ENCODE measurements around the gene KCNK18.

Gene KCNK18

DNA sequence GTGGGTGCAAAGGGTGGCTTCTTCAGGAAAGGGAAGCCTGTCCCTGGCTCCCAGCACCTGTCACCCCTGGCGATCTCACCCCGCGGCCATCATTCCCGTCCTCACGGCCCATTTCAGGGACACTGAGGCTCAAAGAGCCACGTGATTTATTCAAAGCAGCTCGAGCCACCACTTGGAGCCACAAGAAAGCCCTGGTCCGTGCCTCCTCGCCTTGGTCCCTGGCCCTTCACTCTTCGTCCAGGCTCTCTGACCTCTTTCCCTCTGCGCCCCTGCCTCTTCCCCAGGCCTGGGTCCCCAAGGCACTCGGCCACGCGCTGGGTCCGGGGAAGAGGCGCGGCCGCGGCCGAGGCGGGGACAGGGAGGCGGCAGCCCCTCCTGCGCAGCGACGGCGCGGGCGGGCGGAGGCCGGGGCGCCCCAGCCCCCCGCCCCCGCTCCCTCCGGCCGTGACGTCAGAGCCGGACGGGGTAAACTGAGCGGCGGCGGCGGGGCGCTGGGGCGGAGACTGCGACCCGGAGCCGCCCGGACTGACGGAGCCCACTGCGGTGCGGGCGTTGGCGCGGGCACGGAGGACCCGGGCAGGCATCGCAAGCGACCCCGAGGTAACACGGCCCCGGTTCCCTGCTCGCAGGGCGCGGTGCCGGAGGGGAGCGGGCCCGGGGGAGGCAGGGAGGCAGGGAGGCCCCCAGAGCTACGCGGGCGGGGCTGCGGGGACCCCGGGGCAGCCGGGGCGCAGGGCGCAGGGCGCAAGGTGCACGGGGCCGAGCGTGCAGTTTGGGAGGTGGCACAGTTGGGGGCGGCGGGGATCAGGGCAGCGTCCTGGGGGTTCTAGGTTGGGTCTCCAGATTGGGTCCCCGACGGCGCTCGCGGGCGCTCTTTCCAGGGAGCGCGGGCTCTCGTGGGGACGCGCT is 43.6 kb downstream of the KCNK18 start, which contains the start of gene SLC18A2:
TSS of gene SLC18A2 (plus strand) at position 494 of the 909 bp plus-strand sequence. CDS start 580 bp downstream, outside the sequence.
- H3K4me1 ChIP-seq (ENCODE audit: control extremely low read depth in 1 of 4, control insufficient read depth in 4 of 4, insufficient read depth in 4 of 4, low read length in 3 of 4), result peaks cover 0 to 26% (median 25%) of the 10 kb centered on the region in 4 experiments
- peak in 1 of 3 donors; percentile 42 for DNase-seq
- H3K9me3 ChIP-seq (ENCODE audit: control extremely low read depth in 1 of 5, control insufficient read depth in 4 of 5, insufficient read depth in 2 of 5, low read depth in 1 of 5, low read length in 4 of 5), result peaks cover 0 to 8% (median 0%) of the 10 kb centered on the region in 5 experiments
- peaks cover 0 to 12% (median 3%) of the 10 kb centered on the region in 4 experiments for H3K36me3 ChIP-seq (ENCODE audit: control insufficient read depth in 4 of 4, insufficient read depth in 4 of 4, low read length in 3 of 4)
- no peak within 1 kb of the TSS for H3K27ac ChIP-seq (ENCODE audit: insufficient read depth in 1 of 2, low read depth in 1 of 2, low read length in 2 of 2, poor library complexity in 1 of 2, severe bottlenecking in 2 of 2)
- peaks cover 0 to 12% (median 0%) of the 10 kb centered on the region in 5 experiments for H3K27me3 ChIP-seq (replicated peaks in 2 of 5; ENCODE audit: control insufficient read depth in 4 of 5, insufficient read depth in 5 of 5, low read length in 4 of 5)
- H3K4me3 ChIP-seq (ENCODE audit: control insufficient read depth in 1 of 7, extremely low read depth in 1 of 7, insufficient read depth in 4 of 7, low read depth in 2 of 7, low read length in 6 of 7), result peak within 1 kb of the TSS; percentile 49 to 76 (median 60)
- ChIA-PET CTCF (interaction anchor here (0.8 to 2.5 kb wide), 7 partner anchors 9 to 82 kb away, joined by 3 to 15 read pairs (median 4); no protein-coding TSS in a partner anchor), POLR2A (interaction anchor here (1.3 kb wide), 1 partner anchor 8 kb away, joined by 4 read pairs; no protein-coding TSS in a partner anchor)
- 6% methylated on average over 76 of the region's 93 CpGs for WGBS (ENCODE audit: insufficient coverage)

DNA sequence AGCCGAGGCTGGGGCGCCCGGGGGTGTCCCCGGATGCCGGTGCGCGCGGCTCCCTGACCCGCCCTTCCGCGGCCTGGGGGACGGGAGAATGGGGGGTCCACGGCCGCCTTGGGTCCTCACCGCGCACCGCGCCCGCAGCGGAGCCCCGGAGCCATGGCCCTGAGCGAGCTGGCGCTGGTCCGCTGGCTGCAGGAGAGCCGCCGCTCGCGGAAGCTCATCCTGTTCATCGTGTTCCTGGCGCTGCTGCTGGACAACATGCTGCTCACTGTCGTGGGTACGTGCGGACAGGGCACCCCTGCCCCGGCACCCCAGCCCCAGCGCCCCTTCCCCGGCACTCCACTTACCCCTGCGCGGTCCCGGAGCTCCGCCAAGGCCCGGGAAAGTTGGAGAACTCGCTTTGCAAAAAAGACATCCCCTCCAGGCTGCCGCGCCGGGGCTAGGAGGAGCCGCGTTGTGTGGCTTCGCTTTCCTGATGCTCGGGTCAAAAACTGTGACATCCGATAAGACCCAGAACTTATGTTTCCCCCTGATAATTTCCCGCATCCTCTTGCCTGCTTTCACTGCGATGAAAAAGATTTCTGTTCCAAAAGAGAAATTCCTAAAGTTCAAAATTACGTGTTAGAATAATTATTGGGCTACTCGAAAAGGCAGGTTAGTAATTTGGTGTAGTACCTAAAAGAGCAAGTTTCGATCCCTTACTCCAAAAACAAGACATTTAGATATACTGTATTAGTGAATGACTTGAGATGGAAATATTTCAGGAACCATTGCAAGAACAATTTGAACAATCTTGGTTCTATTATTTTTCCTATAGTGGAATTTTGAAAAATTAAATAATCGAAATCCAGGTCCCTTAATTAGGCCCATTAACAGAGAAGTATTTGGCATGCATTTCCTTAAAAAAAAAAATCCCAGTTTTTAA is 44.5 kb downstream of the KCNK18 start:
- DNase-seq, result peak; percentile 60 to 82 (median 67)
- peaks cover 0 to 12% (median 0%) of the 10 kb centered on the region in 5 experiments for H3K27me3 ChIP-seq (replicated peaks in 2 of 5; ENCODE audit: control insufficient read depth in 4 of 5, insufficient read depth in 5 of 5, low read length in 4 of 5)
- peaks cover 0 to 8% (median 0%) of the 10 kb centered on the region in 5 experiments for H3K9me3 ChIP-seq (ENCODE audit: control extremely low read depth in 1 of 5, control insufficient read depth in 4 of 5, insufficient read depth in 2 of 5, low read depth in 1 of 5, low read length in 4 of 5)
- H3K27ac ChIP-seq (ENCODE audit: insufficient read depth in 1 of 2, low read depth in 1 of 2, low read length in 2 of 2, poor library complexity in 1 of 2, severe bottlenecking in 2 of 2), result no peak overlapping the region
- CTCF ChIA-PET, result interaction anchor here (0.6 to 2.5 kb wide), 8 partner anchors 10 to 1018 kb away, joined by 3 to 15 read pairs (median 4); no protein-coding TSS in a partner anchor
- H3K4me3 ChIP-seq (ENCODE audit: control insufficient read depth in 1 of 7, extremely low read depth in 1 of 7, insufficient read depth in 4 of 7, low read depth in 2 of 7, low read length in 6 of 7), result peak overlapping the region; percentile 49 to 76 (median 60)
- peaks cover 0 to 26% (median 25%) of the 10 kb centered on the region in 4 experiments for H3K4me1 ChIP-seq (ENCODE audit: control extremely low read depth in 1 of 4, control insufficient read depth in 4 of 4, insufficient read depth in 4 of 4, low read length in 3 of 4)
- H3K36me3 ChIP-seq (ENCODE audit: control insufficient read depth in 4 of 4, insufficient read depth in 4 of 4, low read length in 3 of 4), result peaks cover 0 to 13% (median 3%) of the 10 kb centered on the region in 4 experiments
- POLR2A ChIA-PET, result no interaction called here
- WGBS (ENCODE audit: insufficient coverage), result 0% methylated on average over 47 of the region's 56 CpGs

DNA sequence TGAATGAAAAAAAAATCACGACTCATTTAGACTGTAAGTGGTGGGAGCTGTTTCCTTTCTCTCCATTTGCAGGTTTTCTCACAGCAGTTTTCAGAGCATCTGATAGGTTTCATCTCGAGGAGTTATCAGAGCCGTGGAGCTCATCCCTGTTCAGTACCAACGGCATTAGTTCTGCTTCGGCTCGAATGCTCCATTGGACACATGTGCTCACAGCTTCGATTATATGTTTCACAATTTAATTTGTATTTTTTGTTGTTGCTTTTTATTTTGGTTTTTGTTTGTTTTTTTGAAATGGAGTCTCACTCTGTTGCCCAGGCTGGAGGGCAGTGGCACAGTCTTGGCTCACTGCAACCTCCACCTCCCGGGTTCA is 45.2 kb downstream of the KCNK18 start:
- ChIA-PET POLR2A (no interaction called here), CTCF (interaction anchor here (0.6 to 1.5 kb wide), 6 partner anchors 9 to 1017 kb away, joined by 3 to 8 read pairs (median 4); no protein-coding TSS in a partner anchor)
- peaks cover 0 to 15% (median 3%) of the 10 kb centered on the region in 4 experiments for H3K36me3 ChIP-seq (ENCODE audit: control insufficient read depth in 4 of 4, insufficient read depth in 4 of 4, low read length in 3 of 4)
- H3K27ac ChIP-seq (ENCODE audit: insufficient read depth in 1 of 2, low read depth in 1 of 2, low read length in 2 of 2, poor library complexity in 1 of 2, severe bottlenecking in 2 of 2), result no peak overlapping the region
- peaks cover 0 to 26% (median 25%) of the 10 kb centered on the region in 4 experiments for H3K4me1 ChIP-seq (ENCODE audit: control extremely low read depth in 1 of 4, control insufficient read depth in 4 of 4, insufficient read depth in 4 of 4, low read length in 3 of 4)
- peak overlapping the region in 1 of 7 experiments; percentile 72 for H3K4me3 ChIP-seq (ENCODE audit: control insufficient read depth in 1 of 7, extremely low read depth in 1 of 7, insufficient read depth in 4 of 7, low read depth in 2 of 7, low read length in 6 of 7)
- WGBS (ENCODE audit: insufficient coverage), result 72% methylated on average over 5 of the region's 8 CpGs
- peaks cover 0 to 8% (median 0%) of the 10 kb centered on the region in 5 experiments for H3K9me3 ChIP-seq (ENCODE audit: control extremely low read depth in 1 of 5, control insufficient read depth in 4 of 5, insufficient read depth in 2 of 5, low read depth in 1 of 5, low read length in 4 of 5)
- no peak for DNase-seq
- H3K27me3 ChIP-seq (replicated peaks in 2 of 5; ENCODE audit: control insufficient read depth in 4 of 5, insufficient read depth in 5 of 5, low read length in 4 of 5), result peaks cover 0 to 12% (median 0%) of the 10 kb centered on the region in 5 experiments

DNA sequence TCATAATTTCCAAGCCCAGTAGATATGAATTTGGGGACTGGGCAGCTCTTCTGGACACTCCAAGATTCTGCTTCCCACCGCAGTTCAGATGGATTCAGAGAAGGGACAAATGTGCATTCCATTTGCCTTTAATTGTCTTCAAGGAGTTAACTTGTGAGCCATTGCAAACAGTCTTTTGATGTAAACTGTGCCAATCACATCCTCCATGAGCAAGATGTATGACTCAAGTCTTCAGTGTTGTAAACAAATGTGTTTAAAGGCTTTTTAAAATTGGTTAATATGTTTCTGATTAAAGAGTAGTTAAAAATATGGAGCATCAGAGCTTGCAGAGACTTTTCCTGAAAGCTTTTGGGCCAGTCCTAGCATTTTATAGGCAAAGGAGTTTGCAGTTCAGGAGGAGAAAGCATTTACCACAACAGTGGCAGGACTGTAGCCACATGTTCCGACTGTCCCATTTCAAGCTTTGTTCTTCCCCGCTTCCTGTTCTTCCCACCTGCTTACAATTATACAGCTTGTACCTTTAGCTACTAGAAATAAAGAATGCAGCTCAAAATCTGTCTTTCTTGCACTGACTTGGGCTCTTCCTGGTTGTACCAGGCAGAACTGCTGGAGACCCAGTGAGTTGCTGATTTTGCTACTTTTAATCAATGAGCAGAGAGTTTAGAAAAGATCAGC is 49.8 kb downstream of the KCNK18 start:
- H3K27ac ChIP-seq (ENCODE audit: insufficient read depth in 1 of 2, low read depth in 1 of 2, low read length in 2 of 2, poor library complexity in 1 of 2, severe bottlenecking in 2 of 2), result no peak overlapping the region
- POLR2A ChIA-PET, result no interaction called here
- H3K4me1 ChIP-seq (ENCODE audit: control extremely low read depth in 1 of 4, control insufficient read depth in 4 of 4, insufficient read depth in 4 of 4, low read length in 3 of 4), result peaks cover 12 to 28% (median 16%) of the 10 kb centered on the region in 4 experiments
- WGBS (ENCODE audit: insufficient coverage), result 89% methylated on average over 2 of the region's 3 CpGs
- CTCF ChIA-PET, result interaction anchor here (1.0 kb wide), 1 partner anchor 23 kb away, joined by 4 read pairs; no protein-coding TSS in a partner anchor
- H3K9me3 ChIP-seq (ENCODE audit: control extremely low read depth in 1 of 5, control insufficient read depth in 4 of 5, insufficient read depth in 2 of 5, low read depth in 1 of 5, low read length in 4 of 5), result no peaks in the 10 kb centered on the region
- no peak overlapping the region for H3K4me3 ChIP-seq (ENCODE audit: control insufficient read depth in 1 of 7, extremely low read depth in 1 of 7, insufficient read depth in 4 of 7, low read depth in 2 of 7, low read length in 6 of 7)
- H3K27me3 ChIP-seq (replicated peaks in 2 of 5; ENCODE audit: control insufficient read depth in 4 of 5, insufficient read depth in 5 of 5, low read length in 4 of 5), result peaks cover 0 to 12% (median 0%) of the 10 kb centered on the region in 5 experiments
- H3K36me3 ChIP-seq (ENCODE audit: control insufficient read depth in 4 of 4, insufficient read depth in 4 of 4, low read length in 3 of 4), result peaks cover 0 to 25% (median 6%) of the 10 kb centered on the region in 4 experiments
- DNase-seq, result no peak

DNA sequence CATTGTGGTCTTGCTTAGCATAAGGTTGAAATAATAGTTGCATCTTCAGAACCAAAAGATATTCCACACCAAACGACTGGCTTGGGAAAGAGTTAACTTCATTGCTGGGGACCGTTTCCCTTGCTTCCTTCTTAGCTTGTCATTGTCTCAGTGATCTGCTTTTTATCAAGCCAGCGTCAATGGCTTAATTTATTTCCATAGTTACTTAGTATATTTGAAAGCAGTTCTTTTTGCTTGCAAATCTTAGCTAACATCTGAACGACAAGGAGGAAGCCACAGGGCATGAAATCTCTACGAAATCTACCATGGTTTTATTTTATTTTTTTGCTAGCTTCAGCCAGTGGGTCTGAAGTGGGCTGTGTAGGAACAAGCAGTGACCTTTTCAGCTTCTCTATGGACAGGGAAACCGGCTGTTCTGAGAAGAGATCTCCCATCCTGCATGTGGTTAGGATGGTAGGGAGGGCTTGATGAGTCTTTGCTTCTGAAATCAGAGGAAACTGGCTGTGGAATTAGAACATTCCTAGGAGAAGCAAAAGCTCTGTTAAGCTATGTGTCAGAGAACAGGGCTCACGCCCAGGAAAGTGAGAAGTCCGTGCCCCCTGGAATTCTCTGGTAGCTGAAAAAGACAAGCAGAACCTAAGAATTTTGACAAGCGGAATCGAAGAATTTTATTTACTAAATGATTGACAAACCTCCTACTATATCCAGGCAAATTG is 51.6 kb downstream of the KCNK18 start:
- 38% methylated on average over 9 of the region's 10 CpGs for WGBS (ENCODE audit: insufficient coverage)
- H3K27me3 ChIP-seq (replicated peaks in 2 of 5; ENCODE audit: control insufficient read depth in 4 of 5, insufficient read depth in 5 of 5, low read length in 4 of 5), result peaks cover 0 to 7% (median 0%) of the 10 kb centered on the region in 5 experiments
- no peaks in the 10 kb centered on the region for H3K9me3 ChIP-seq (ENCODE audit: control extremely low read depth in 1 of 5, control insufficient read depth in 4 of 5, insufficient read depth in 2 of 5, low read depth in 1 of 5, low read length in 4 of 5)
- POLR2A ChIA-PET, result interaction anchor here (0.9 kb wide), 1 partner anchor 9 kb away, joined by 4 read pairs; no protein-coding TSS in a partner anchor
- peaks cover 0 to 26% (median 6%) of the 10 kb centered on the region in 4 experiments for H3K36me3 ChIP-seq (ENCODE audit: control insufficient read depth in 4 of 4, insufficient read depth in 4 of 4, low read length in 3 of 4)
- peaks cover 11 to 25% (median 15%) of the 10 kb centered on the region in 4 experiments for H3K4me1 ChIP-seq (ENCODE audit: control extremely low read depth in 1 of 4, control insufficient read depth in 4 of 4, insufficient read depth in 4 of 4, low read length in 3 of 4)
- H3K4me3 ChIP-seq (ENCODE audit: control insufficient read depth in 1 of 7, extremely low read depth in 1 of 7, insufficient read depth in 4 of 7, low read depth in 2 of 7, low read length in 6 of 7), result peak overlapping the region in 1 of 7 experiments; percentile 46
- CTCF ChIA-PET, result interaction anchor here (0.9 to 2.2 kb wide), 6 partner anchors 10 to 72 kb away, joined by 3 to 9 read pairs (median 6); no protein-coding TSS in a partner anchor
- no peak overlapping the region for H3K27ac ChIP-seq (ENCODE audit: insufficient read depth in 1 of 2, low read depth in 1 of 2, low read length in 2 of 2, poor library complexity in 1 of 2, severe bottlenecking in 2 of 2)
- peak in 2 of 3 donors; percentile 57 to 70 for DNase-seq
